Glutamatergic neuron (in vitro differentiated cells): ENCODE measurements around the gene SLC25A47. TPM values are rescaled to one million over a fixed set of nuclear protein-coding genes. Genes with fewer than 3 reads are reported as not detected.
A peak's percentile ranks its signal among the peaks of the same experiment; 100 is the strongest.

Source experiments
- DNase-seq: peaks from one replicate; pipeline ENCODE4 v3.0.0; 2022
- H3K27ac Mint-ChIP-seq: one replicate; pipeline ENCODE4 v1.8.0; 2020; ENCODE audit warnings: mild to moderate bottlenecking, mixed read lengths, inconsistent platforms; ENCODE audit not compliant: unreplicated experiment
- H3K27me3 Mint-ChIP-seq: one replicate; pipeline ENCODE4 v1.8.0; 2020; ENCODE audit warnings: mild to moderate bottlenecking, moderate library complexity, mixed read lengths, inconsistent platforms; ENCODE audit not compliant: unreplicated experiment
- H3K36me3 Mint-ChIP-seq: one replicate; pipeline ENCODE4 v1.8.0; 2020; ENCODE audit warnings: mild to moderate bottlenecking, mixed read lengths, inconsistent platforms; ENCODE audit not compliant: unreplicated experiment
- H3K4me1 Mint-ChIP-seq: one replicate; pipeline ENCODE4 v1.8.0; 2020; ENCODE audit warnings: mild to moderate bottlenecking, low read depth, mixed read lengths, inconsistent platforms; ENCODE audit not compliant: unreplicated experiment
- H3K4me3 Mint-ChIP-seq: one replicate; pipeline ENCODE4 v1.8.0; 2020; ENCODE audit warnings: mild to moderate bottlenecking, mixed read lengths, inconsistent platforms; ENCODE audit not compliant: unreplicated experiment
- H3K9me3 Mint-ChIP-seq: one replicate; pipeline ENCODE4 v1.8.0; 2020; ENCODE audit warnings: mild to moderate bottlenecking, moderate library complexity, mixed read lengths, inconsistent platforms; ENCODE audit not compliant: unreplicated experiment
- CTCF ChIP-seq: fragments of 200-600 bp; sonication (generic); IDR thresholded peaks from one replicate; pipeline ENCODE4 v1.5.0; 2021; ENCODE audit not compliant: partially characterized antibody, unreplicated experiment
- total RNA-seq: library from RNA; stranded (reverse); fragmentation: NEBNext Ultra II Directional; extraction: Animal tissue kit (Norgen Biotek cat#: 25700); gene quantifications from one replicate; pipeline ENCODE4 v1.2.1, GENCODE V29; 2021; ENCODE audit not compliant: unreplicated experiment

The SLC25A47 gene
- total RNA-seq, 1 donor from 2014 or later = not detected

- no peak for DNase-seq
- Mint-ChIP-seq H3K36me3 (no peaks in the 10 kb centered on the region), H3K4me1 (peaks cover 24% of the 10 kb centered on the region), H3K4me3 (peak overlapping the region; percentile 15), H3K9me3 (peaks cover 7% of the 10 kb centered on the region), H3K27me3 (peaks cover 17% of the 10 kb centered on the region), H3K27ac (peak overlapping the region; percentile 62)
- TF ChIP-seq CTCF = no peak
Observed at GRCh38 chr14:100283984-100284881, 38.9 kb upstream of the SLC25A47 start.

DNA sequence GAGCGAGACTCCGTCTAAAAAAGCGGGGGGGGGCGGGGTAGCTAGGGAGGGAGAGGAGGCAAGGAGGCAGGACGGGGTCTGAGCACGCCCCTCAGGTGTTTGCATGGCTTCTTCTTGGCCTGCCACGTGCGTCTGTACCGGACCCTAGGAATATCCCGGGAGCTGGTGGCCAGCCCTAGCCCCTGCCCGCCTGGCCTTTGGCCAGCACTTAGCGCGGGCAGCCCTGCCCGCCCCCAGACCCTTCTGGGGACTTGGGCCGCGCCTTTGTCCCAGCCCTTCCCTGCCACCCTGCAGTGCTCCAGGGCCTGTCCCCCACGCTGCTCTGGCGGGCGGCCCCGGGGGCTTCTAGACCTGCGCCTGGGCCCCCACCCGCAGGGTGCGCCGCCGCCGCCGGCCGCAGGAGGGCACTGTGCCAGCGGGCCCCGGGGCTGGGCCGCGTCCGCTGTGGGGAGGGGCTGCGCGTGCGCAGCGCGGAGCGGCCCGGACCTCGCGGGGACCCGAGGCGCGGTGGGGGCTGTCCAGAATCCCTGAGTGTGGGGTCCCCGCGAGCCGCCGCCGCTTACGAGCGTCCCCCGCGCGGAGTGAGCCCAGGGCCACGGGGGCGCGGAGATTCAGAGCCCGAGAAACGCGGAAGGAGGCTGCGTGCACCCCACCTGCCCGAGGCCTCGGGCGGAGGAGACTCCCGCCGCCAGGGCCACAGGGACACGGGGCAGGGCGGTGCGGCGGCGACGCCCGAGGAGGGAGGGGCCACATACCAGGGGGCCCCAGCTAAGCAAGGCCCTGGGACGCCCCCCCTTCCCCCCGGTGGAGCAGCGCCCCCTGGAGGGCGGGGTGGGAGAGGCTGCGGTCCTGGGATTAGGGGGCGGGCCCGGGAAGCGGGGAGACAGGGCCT is 37.9 kb upstream of the SLC25A47 start:
- Mint-ChIP-seq H3K27me3 (peaks cover 18% of the 10 kb centered on the region), H3K36me3 (no peaks in the 10 kb centered on the region), H3K4me1 (peaks cover 26% of the 10 kb centered on the region), H3K4me3 (no peak overlapping the region), H3K9me3 (peaks cover 7% of the 10 kb centered on the region), H3K27ac (no peak overlapping the region)
- peak; percentile 83 for DNase-seq
- peak; percentile 95 for TF ChIP-seq CTCF

DNA sequence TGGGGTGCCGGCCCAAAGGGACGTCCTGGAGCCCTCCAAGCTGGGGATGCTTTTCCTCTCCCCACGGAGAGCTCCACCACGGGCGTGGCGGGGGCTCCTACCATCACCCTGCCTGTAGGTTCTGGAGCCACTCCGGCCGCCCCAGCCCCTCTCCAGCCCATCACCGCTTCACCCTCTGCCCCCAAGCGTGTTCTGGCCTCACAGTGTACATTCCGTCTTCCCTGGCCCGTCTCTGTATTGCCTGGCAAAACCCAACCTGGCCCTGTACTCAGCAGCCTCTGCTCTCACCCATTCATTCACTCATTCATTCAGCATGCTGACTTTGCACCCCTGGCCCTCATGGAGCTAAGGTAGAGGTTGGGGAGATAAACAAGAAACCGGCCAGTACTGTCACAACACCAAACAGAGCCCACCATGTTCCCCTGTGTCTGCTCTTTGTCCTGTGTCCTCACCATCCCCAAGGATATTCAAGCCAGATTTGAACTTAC is 37.2 kb upstream of the SLC25A47 start:
- no peaks in the 10 kb centered on the region for H3K36me3 Mint-ChIP-seq
- H3K9me3 Mint-ChIP-seq = peaks cover 9% of the 10 kb centered on the region
- H3K27me3 Mint-ChIP-seq = peaks cover 18% of the 10 kb centered on the region
- H3K27ac Mint-ChIP-seq = peak overlapping the region; percentile 31
- peak overlapping the region; percentile 76 for H3K4me3 Mint-ChIP-seq
- peak; percentile 43 for TF ChIP-seq CTCF
- no peak for DNase-seq
- peaks cover 33% of the 10 kb centered on the region for H3K4me1 Mint-ChIP-seq

GRCh38 chr14:100286484-100287191 is 36.5 kb upstream of the SLC25A47 start:
- TF ChIP-seq CTCF = no peak
- Mint-ChIP-seq H3K36me3 (no peaks in the 10 kb centered on the region), H3K27me3 (peaks cover 20% of the 10 kb centered on the region), H3K4me1 (peaks cover 32% of the 10 kb centered on the region), H3K9me3 (peaks cover 9% of the 10 kb centered on the region), H3K27ac (peak overlapping the region; percentile 43), H3K4me3 (peak overlapping the region; percentile 76)
- no peak for DNase-seq
